ENCODE results near the gene ZSCAN23.

DNA sequence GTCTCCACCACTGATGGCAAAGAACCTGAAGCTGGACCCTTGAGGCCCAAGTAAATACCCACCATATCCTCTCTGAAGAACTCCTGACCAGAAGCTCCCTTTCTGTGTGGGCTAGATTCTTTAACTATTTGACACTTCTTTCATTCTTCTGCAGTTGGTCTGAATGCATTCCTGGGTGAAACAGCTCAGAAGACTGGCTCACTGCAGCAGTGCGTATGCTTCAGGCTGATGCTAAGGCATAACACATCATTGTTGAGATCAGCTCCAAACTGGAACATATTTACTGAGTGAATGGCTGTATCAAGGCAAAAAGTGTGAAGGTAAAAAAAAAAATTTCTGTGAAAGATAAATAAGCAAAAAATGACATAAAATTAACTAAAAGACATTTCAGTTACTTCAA is 19.7 kb downstream of the ZSCAN23 start:
- TF ChIP-seq, protein P1, sequence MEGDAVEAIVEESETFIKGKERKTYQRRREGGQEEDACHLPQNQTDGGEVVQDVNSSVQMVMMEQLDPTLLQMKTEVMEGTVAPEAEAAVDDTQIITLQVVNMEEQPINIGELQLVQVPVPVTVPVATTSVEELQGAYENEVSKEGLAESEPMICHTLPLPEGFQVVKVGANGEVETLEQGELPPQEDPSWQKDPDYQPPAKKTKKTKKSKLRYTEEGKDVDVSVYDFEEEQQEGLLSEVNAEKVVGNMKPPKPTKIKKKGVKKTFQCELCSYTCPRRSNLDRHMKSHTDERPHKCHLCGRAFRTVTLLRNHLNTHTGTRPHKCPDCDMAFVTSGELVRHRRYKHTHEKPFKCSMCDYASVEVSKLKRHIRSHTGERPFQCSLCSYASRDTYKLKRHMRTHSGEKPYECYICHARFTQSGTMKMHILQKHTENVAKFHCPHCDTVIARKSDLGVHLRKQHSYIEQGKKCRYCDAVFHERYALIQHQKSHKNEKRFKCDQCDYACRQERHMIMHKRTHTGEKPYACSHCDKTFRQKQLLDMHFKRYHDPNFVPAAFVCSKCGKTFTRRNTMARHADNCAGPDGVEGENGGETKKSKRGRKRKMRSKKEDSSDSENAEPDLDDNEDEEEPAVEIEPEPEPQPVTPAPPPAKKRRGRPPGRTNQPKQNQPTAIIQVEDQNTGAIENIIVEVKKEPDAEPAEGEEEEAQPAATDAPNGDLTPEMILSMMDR (IDR thresholded peaks at IDR 0.05): no peak
- no peak for TF ChIP-seq EZH2phosphoT487 (IDR thresholded peaks at IDR 0.05)
- no peak for TF ChIP-seq EZH2 (IDR thresholded peaks at IDR 0.05)

Measured in neural progenitor cell (in vitro differentiated cells).